HG03342 (cell line): ENCODE measurements around the gene CYB561A3.
"Not testable (repeated sequence)": the region's sequence is repeated elsewhere in the genome, so short reads cannot be mapped to it uniquely, and the experiment has no call there.

ENCODE experiments used
- ATAC-seq: cut with Tn5 transposase; IDR thresholded peaks from one replicate; pipeline ENCODE4 v1.9.1; 2021; ENCODE audit warnings: mild to moderate bottlenecking, moderate library complexity; ENCODE audit not compliant: unreplicated experiment

CYB561A3 gene, protein sequence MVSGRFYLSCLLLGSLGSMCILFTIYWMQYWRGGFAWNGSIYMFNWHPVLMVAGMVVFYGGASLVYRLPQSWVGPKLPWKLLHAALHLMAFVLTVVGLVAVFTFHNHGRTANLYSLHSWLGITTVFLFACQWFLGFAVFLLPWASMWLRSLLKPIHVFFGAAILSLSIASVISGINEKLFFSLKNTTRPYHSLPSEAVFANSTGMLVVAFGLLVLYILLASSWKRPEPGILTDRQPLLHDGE

DNA sequence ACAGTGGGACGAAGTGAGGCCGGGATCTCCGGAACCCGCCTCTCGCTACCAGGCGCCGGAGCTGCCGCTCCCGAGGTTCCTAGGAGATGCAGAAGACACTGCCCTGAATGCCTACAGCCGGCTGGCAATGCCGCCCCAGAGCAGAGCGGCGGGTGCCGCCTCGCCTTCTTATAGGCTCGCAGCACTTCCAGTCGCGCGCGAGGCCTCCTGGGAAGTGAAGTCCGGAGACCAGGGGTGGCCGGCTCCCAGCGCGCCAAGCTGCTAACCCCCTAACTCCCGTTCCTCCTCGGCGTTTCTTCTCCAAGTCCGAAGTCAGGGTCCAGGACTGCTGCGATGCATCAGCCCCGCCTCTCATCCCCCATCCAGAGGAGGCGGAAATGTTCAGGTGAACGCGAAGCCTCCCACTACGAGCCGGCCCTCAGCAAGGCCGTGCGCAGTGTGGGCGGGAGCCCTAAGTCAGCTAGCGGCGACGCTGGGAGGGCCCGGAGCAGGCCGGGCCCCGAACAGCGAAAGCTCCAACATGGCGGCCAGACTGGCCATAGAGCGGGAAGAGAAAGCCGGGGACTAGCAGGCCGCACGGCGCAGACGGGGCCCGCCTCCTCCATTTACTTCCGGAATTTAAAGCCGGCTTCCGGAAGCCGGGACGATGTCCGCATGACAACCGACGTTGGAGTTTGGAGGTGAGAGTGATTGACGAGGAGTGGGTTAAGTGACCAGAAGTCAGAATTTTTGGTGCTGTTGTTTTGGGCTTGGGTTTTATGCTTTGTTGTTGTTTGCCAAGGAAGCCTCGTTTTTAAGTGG lies at the start of gene CYB561A3, which contains the start of gene TMEM138:
TSS of gene CYB561A3 (minus strand) at position 142 of the 801 bp plus-strand sequence. CDS start 5,169 bp downstream, outside the sequence.
TSS of gene TMEM138 (plus strand) at position 634 of the 801 bp plus-strand sequence. CDS start 2,017 bp downstream, outside the sequence.
- peak; percentile 84 for ATAC-seq

DNA sequence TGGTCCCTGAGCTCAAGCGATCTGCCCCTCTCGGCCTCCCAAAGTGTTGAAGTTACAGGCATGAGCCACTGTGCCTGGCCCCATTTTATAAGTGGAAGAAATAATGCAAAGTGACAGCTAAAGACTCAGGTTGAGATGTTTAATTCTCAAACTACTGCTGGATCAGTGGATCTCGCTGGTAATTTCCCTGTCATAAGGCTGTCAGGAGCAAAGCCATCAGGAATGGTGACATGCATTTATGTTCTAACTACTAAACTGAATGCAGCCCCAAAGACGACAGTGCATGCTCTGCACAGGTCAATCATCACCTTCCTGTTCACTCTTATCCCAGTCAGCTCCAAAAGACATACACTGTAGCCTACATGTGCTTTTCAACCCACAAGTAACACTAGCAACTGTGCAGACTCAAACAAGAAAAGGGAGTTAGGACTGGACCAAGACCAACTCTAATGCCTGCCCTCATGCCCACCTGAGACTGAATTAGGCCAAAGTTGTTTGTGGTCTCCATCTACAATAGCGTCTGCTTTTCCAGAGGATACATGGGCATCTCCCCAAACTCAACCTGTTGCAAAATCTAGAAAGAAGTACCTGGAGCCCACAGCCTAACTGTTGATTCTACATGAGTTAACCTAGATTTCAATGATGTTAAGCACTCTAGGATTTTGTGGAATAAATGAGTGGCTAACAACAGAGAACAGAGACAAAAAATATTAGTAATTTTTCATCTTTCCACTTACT lies 45.5 kb upstream of the CYB561A3 start:
- no peak for ATAC-seq

DNA sequence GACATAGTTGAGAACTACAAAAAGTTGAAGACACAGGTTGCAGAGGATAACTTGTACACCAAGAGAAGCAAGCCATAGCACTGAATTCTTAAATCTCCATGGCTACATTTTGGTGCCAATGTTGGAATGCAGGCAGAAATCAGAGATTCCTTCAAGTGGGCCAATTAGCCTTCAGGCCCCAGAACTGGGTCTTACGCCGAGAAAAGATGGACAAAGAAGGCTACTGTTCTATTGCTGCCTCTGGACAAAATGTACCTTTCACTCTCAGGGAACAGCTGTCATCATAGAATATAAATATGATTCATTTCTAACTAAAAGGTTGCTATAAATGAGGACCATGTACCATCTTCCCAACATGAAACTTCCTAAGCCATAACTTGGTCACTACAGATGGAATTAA lies 44.4 kb upstream of the CYB561A3 start:
- no peak for ATAC-seq

DNA sequence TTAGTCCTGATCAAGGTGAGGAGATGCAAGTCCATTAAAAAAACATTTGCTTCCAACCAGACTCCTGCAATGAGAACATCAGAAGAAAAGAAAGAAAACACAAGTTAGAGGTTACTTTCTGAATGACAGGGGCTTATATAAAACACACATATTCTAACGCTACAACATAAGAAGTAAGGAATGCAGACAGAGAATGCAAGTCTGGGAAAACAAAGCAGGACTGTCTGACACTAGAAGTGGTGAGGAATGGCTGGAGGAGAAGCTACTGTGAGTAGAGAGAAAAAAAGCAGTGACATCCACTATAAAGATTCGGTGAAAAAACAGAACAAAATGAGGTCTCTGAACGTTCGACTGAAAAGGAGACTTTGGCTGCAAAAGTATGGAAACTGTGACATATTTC lies 43.0 kb upstream of the CYB561A3 start:
- ATAC-seq, result no peak

DNA sequence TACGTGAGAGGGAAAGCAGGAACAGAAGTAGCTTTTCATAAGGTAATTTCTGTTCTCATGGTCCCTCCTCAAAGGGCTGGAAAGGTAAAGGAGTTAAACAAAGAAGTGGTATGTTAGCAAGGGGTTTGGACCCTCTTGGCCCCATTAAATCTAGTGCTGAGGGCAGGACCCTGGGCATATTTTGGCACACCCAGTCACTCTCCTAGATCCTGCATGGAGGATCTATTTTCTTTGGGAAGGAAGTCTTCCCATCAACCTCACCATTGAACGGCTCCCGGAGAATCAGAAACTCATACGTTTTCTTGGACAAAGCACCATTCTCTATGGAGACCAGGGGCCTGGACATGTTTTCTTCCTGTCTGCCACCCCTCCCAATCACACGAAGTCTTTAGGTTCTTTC lies 42.4 kb upstream of the CYB561A3 start:
- no peak for ATAC-seq

DNA sequence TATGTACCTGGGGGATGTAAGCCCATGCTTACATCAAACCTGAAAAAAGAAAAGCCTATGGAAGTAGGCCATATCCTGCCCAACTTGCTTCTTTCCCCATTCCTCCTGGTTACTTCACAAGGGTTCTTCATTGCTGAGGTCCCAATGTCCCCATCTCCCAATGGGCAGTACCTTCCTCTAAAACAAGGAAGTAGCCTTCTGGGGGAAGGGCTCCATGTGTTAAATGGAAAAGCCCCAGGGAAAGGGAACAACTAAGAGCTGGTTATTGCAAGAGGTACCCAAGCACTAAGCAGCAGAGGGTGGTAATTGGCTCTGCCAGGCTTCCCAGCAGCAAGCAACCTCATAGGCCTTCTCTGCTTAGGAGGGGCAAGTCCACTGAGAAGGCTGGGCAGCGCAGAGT lies 42.0 kb upstream of the CYB561A3 start:
- ATAC-seq, result no peak

DNA sequence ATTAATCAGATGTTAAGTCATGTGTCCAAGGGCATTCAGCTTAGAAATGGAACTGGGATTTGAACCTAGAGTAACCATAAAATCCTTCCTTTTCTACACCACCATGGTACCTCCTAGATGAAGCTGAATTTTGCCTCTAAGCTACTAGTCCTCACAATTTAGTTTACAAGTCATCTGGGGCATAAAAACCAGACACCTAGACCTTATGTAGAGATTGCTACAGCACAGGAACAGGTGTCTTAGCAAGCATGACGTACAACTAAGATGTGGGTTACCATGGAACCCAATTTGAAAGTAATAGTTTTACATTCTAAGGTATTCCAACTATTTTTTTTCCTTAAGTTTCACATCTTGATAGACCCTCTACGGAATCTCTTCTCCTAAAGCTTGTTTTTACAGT lies 39.9 kb upstream of the CYB561A3 start:
- no peak for ATAC-seq

DNA sequence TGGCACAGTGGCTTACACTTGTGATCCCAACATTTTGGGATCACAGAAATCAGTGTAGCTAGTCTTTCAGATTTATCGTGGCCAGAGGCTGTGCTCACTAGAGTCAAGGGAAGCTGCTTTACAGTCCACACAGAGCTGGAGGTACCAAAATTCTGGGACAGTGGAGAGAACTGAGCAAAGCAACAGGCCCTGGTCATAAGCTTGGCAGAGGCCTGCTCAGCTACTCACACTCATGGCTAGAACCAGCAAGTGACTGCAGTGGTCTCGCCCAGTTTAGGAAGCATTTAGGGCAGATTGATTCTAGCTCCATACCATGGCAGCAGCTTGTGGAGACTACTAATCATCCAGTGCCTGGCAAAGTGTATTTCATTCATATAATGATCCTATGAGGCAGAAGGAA lies 39.5 kb upstream of the CYB561A3 start:
- ATAC-seq, result no peak

DNA sequence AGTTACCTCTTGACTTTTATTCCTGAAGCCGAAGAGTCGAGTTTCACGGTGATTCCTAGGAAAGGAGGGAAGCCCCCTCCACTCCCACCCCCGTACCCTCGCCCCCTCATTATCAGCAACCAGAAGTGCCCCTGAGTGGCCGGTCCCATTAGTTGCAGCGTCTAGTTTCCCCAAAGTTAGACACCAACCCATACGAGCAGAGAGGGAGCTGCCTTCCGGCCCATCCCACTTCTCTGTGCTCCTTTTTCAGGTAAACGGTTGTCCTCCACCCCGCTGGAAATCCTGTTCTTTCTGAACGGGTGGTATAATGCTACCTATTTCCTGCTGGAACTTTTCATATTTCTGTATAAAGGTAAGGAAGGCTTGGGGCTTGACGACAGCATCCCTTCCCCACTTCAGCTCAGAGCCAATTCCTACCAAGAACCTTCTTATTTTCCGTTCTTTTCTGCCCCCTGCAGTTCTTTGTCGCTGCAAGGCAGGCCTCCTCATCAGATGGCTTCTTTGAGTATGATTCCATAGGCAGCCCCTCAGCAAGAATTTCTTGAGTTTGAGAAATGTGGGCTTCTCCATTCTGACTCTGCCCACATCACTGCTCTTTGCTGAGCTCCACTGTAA lies 31.4 kb upstream of the CYB561A3 start:
- ATAC-seq, result peak; percentile 18

DNA sequence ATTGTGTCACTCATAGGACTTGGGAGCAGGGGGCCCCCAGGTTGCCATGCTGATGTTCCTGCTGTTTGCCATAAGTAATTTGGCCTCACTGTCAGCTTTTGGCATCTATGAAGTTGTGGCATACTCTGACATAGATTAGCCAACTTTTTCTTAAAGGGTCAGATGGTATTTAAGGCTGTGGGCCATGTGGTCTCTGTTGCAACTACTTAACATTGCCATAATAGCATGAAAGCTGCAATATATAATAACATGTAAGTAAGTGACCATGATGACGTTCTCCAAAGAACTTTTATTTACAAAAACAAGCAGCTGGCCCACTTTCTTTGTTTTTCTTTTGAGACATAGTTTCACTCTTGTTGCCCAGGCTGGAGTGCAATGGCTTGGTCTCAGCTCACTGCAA lies 28.5 kb upstream of the CYB561A3 start:
- ATAC-seq, result no peak

DNA sequence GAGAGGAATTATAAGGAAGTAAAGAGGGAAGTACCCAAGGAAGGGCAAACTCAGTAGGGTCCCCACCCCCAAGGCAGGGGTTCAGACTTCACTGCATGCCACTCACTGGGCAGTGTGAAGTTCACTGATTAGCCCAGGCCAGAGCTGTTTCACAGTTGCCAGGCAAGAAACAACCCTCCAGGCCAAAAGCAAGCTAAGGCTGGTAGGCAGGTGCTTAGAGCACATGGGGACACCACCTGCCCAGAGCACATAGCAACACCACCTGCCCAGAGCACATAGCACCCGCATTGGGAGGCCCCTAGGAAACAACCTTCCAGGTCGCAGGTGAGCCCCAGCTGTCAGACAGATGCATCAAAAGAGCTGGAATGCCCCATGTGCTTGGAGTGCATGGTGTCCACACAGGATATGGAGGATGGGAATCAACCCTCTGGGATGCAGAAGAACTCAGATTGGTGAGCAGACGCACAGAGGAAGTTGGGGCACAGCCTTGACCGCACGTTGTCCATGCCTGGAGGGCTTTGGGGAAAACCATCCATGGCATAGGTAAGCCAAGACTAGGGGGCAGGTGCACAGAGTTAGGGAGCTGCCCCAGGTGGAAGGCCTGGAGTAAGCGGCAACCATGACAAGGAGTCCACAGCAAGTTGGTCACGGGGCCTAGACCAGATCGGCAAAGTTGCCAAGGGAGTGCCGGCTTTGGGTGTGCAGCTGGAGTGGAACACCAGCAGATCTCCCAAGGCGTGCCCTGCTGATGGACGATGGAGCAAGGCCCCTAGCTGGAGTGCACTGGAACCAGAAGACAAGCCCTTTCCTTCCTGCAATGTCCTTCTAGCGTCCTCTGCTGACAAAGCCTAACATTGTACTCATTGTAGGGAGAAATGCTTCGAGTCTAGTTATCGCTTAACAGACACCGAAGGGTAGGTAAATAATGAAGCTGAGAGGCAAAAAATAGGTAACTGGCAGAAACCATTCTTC lies 22.9 kb upstream of the CYB561A3 start:
- ATAC-seq, result no peak

DNA sequence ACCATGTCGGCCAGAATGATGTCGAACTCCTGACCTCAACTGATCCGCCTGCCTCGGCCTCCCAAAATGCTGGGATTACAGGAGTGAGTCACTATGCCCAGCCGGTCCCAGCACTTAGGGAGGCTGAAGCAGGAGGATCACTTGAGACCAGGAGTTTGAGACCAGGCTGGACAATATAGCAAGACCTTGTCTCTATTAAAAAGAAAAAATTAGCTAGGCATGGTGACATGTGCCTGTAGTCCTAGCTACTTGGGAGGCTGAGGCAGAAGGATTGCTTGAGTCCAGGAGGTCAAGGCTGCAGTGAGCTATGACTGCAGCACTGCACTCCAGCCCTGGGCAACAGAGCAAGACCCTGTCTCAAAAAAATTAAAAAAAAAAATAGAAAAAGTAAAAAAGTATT lies 22.2 kb upstream of the CYB561A3 start:
- ATAC-seq, result not testable (repeated sequence)

DNA sequence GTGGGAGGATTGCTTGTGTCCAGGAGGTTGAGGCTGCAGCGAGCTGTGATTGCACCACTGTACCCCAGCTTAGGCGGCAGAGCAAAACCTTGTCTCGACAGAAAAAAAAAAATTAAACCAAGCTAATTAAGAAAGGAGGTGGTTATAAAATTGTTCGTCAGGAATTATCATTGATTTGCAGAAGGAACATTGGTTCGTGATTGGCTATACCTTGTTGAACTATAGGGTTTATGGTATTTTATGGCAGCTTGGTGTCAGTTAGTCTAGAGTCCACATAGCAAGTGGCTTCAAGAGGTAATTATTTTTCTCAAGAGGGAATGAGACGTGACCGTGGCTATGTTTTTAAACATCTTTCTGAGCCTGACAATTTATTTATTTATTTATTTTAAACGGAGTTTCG lies 19.2 kb upstream of the CYB561A3 start:
- ATAC-seq, result no peak

DNA sequence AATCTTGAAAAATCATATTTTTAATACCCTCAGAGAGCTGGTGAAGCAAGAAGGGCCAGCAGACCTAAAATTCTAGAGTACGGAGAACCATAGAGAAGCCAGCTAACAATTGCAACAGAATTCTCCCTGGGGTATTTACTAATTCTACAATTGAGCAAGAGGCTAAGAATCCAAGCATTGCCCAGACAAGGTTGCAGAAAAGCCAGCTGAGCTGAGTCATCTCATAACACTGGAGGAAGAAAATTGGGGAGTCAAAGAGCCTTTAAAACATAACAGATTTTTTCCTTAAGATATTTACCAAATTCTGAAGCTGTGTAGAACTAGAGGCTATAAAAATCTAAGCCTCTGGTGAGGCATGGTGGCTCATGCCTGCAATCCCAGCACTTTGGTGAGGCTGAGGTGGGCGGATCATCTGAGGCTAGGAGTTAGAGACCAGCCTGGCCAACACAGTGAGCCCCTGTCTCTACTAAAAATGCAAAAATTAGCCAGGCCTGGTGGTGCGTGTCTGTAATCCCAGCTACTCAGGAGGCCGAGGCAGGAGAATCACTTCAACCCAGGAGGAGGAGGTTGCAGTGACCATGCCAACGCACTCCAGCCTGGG lies 17.1 kb upstream of the CYB561A3 start:
- ATAC-seq, result no peak

DNA sequence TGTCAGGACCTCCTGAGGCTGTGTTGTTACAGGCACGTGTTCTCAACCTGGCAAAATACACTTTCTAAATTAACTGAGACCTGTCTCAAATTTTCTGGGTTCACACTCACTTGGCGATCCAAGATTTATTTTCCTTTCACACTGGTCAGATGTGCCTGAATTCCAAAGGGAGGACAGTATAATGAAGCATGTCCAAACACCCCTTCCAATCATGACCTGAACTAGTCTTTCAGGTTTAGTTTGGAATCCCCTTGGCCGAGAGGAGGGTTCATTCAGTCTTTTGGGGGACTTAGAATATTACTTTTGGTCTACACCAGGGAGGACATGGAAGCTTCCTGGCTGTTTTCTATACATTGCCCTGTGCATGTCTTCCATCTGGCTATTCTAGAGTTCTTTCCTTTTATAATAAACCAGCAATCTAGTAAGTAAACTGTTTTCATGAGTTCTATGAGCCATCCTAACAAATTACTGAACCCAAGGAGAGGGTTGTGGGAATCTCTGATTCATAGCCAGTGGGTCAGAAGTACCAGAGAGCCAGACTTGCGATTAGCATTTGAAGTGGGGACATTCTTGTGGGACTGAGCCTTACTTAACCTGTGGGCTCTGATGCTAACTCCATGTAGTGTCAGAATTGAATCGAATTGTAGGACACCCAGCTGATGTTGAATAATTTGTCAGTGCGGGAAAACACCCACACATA lies 15.9 kb upstream of the CYB561A3 start:
- no peak for ATAC-seq

DNA sequence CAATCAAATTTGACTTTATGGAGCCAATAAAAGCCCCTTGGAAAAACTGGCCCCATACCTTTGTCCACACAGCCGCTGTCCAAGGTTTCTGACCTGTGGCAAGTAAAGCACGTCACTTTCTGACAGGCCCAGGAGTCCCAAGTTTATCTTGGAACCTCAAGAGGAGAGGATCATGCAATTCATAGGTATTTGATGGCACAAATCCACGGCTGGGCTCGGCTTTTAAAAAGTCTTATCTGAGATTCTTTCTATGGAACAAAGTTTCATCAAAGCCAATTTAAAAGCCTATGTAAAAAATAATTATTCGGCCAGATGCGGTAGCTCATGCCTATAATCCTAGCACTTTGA lies 14.1 kb upstream of the CYB561A3 start:
- ATAC-seq, result no peak

DNA sequence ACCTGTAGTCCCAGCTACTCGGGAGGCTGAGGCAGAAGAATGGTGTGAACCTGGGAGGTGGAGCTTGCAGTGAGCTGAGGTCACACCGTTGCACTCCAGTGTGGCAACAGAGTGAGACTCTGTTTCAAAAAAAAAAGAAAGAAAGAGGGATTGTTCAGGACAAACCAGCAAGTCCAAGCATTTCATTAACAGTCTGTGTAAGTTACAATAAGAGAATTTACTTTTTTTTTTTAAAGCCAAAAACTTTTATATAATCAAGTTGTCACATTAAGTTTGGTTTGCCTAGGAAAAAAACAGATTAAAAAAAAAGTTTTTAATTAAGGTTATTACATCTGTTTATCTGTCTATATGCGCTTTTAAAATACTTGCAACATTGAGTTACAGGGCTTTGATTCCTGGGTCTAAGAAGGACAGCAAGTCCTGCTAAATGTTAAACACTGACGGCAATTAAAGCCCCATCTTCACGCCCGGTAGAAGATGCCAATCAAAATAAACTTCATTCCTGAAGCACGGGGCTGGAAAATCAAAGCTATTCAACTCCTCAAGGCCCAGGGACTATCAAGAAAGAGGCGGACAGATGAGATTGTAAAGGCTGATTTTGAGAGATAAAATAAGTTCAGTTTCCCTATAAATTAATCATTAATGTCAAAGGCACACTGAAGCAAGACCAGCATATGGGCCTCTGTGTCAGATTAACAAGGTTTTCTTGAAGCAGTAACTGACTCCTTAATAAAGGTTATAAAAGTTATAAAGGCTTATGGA lies 11.2 kb upstream of the CYB561A3 start:
- ATAC-seq, result no peak

DNA sequence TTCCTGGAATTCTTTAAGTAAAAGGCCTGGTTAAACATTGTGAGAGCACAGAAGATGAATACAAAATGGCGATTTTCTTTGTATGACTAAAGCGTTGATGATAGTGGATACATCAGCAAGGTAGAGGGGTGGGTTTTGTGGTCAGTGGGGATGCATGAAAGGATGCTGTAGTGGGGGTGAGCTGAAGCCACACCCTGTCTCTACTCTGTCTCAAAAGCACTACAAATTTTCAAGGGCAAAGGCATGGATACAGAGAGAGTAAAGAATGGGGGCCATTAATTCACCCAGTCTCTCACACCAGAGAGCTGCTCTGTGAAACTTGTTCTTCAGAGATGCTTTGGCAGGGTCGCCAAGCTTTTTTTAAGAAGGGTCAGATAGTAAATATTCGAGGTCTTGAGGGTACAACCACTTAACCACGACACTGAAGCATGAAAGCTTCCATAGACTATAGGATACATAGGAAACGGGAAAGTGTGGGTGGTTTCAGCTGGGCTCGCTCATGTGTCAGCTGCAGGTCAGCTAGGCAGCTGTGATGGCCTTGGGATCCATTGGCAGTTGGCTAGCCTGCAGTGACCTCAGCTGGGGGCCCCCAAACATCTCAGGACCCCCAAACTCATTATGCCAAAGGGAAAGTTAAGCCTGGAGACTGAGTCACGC lies 8.8 kb upstream of the CYB561A3 start:
- no peak for ATAC-seq
